H9 (cell line): ENCODE measurements around the gene DICER1. TPM values are rescaled to one million over a fixed set of nuclear protein-coding genes. Genes with fewer than 3 reads are reported as not detected.

Experiments
- DNase-seq: peaks from one replicate; pipeline ENCODE4 v3.0.0-alpha.2; 2017
- H2AFZ ChIP-seq: one replicate; pipeline ENCODE4 v1.6.1; 2013; ENCODE audit warnings: mild to moderate bottlenecking, low read length, control low read depth, moderate library complexity
- H2AK5ac ChIP-seq: 2 replicates; pipeline ENCODE4 v1.6.1; 2013; ENCODE audit warnings: low read length, control low read depth, mixed read lengths; ENCODE audit not compliant: insufficient read length
- H2BK120ac ChIP-seq: one replicate; pipeline ENCODE4 v1.6.1; 2013; ENCODE audit warnings: low read depth, mild to moderate bottlenecking, low read length, control low read depth, inconsistent platforms; ENCODE audit not compliant: poor library complexity, severe bottlenecking
- H2BK12ac ChIP-seq: 2 replicates; pipeline ENCODE4 v1.6.1; 2013; ENCODE audit warnings: low read length, control low read depth, mixed read lengths, low read depth; ENCODE audit not compliant: insufficient read length
- H2BK15ac ChIP-seq: 2 replicates; pipeline ENCODE4 v1.6.1; 2013; ENCODE audit warnings: low read depth, low read length, control low read depth
- H2BK20ac ChIP-seq: one replicate; pipeline ENCODE4 v1.6.1; 2013; ENCODE audit warnings: low read depth, mild to moderate bottlenecking, low read length, control low read depth, inconsistent platforms; ENCODE audit not compliant: poor library complexity, severe bottlenecking
- H2BK5ac ChIP-seq: 2 replicates; pipeline ENCODE4 v1.6.1; 2013; ENCODE audit warnings: low read length, control low read depth, mixed read lengths; ENCODE audit not compliant: insufficient read length
- H3K14ac ChIP-seq: 2 replicates; pipeline ENCODE4 v1.6.1; 2013; ENCODE audit warnings: low read length, control low read depth; ENCODE audit not compliant: insufficient read depth
- H3K18ac ChIP-seq: 2 replicates; pipeline ENCODE4 v1.6.1; 2013; ENCODE audit warnings: low read depth, mild to moderate bottlenecking, mixed read lengths, low read length, control low read depth; ENCODE audit not compliant: insufficient read length
- H3K23ac ChIP-seq: 2 replicates; pipeline ENCODE4 v1.6.1; 2013; ENCODE audit warnings: low read length, control low read depth, mixed read lengths, low read depth; ENCODE audit not compliant: insufficient read length
- H3K23me2 ChIP-seq: 2 replicates; pipeline ENCODE4 v1.6.1; 2013; ENCODE audit warnings: low read depth, mild to moderate bottlenecking, mixed read lengths, low read length, control low read depth; ENCODE audit not compliant: insufficient read length, poor library complexity, severe bottlenecking
- H3K27ac ChIP-seq: 2 replicates; pipeline ENCODE4 v1.5.1; 2013; ENCODE audit warnings: low read length, control low read depth, mixed read lengths, low read depth; ENCODE audit not compliant: insufficient read length
- H3K27me3 ChIP-seq: 2 replicates; pipeline ENCODE4 v1.6.1; 2013; ENCODE audit warnings: low read length, control low read depth, inconsistent platforms; ENCODE audit not compliant: insufficient read depth
- H3K4ac ChIP-seq: 2 replicates; pipeline ENCODE4 v1.6.1; 2013; ENCODE audit warnings: low read depth, mild to moderate bottlenecking, control low read depth, inconsistent platforms, low read length, moderate library complexity
- H3K4me1 ChIP-seq: 2 replicates; pipeline ENCODE4 v1.6.1; 2013; ENCODE audit warnings: low read length, control low read depth, inconsistent platforms; ENCODE audit not compliant: insufficient read depth
- H3K4me2 ChIP-seq: 2 replicates; pipeline ENCODE4 v1.6.1; 2013; ENCODE audit warnings: low read length, control low read depth, mixed read lengths; ENCODE audit not compliant: insufficient read length, insufficient read depth
- H3K56ac ChIP-seq: 2 replicates; pipeline ENCODE4 v1.6.1; 2013; ENCODE audit warnings: low read depth, mild to moderate bottlenecking, mixed read lengths, low read length, control low read depth; ENCODE audit not compliant: insufficient read length
- H3K79me1 ChIP-seq: 2 replicates; pipeline ENCODE4 v1.6.1; 2013; ENCODE audit warnings: low read depth, mild to moderate bottlenecking, moderate library complexity, low read length, control low read depth, inconsistent platforms; ENCODE audit not compliant: insufficient read depth, poor library complexity, severe bottlenecking
- H3K79me2 ChIP-seq: 2 replicates; pipeline ENCODE4 v1.6.1; 2013; ENCODE audit warnings: low read length, control low read depth, inconsistent platforms; ENCODE audit not compliant: insufficient read depth
- H3K9ac ChIP-seq: 2 replicates; pipeline ENCODE4 v1.6.1; 2013; ENCODE audit warnings: low read length, control low read depth, mixed read lengths; ENCODE audit not compliant: insufficient read length; ENCODE audit errors: extremely low read depth
- H3K9me3 ChIP-seq: one replicate; pipeline ENCODE4 v1.6.1; 2013; ENCODE audit warnings: low read depth, low read length, inconsistent platforms; ENCODE audit not compliant: control insufficient read depth
- H3T11ph ChIP-seq: one replicate; pipeline ENCODE4 v1.6.1; 2013; ENCODE audit warnings: mild to moderate bottlenecking, low read length, control low read depth, inconsistent platforms
- H4K20me1 ChIP-seq: one replicate; pipeline ENCODE4 v1.6.1; 2013; ENCODE audit not compliant: control insufficient read depth, insufficient read length, insufficient read depth
- H4K5ac ChIP-seq: 2 replicates; pipeline ENCODE4 v1.6.1; 2013; ENCODE audit warnings: low read depth, mild to moderate bottlenecking, mixed read lengths, low read length, control low read depth; ENCODE audit not compliant: insufficient read length
- H4K8ac ChIP-seq: replicated peaks from 2 replicates; pipeline ENCODE4 v1.6.1; 2013; ENCODE audit warnings: low read length, control low read depth, mixed read lengths, low read depth; ENCODE audit not compliant: insufficient read length
- H4K91ac ChIP-seq: 2 replicates; pipeline ENCODE4 v1.6.1; 2013; ENCODE audit warnings: low read depth, mild to moderate bottlenecking, moderate library complexity, mixed read lengths, low read length, control low read depth; ENCODE audit not compliant: insufficient read length
- H3K27ac Mint-ChIP-seq, 3 experiments: 2 replicates in 2 of 3; 3 replicates in 1 of 3; pipeline ENCODE4 v1.8.0; 2020 to 2021; ENCODE audit warnings: mixed read lengths in 3 of 3, mild to moderate bottlenecking in 1 of 3, moderate library complexity in 1 of 3
- H3K27me3 Mint-ChIP-seq: 2 replicates; pipeline ENCODE4 v1.8.0; 2021; ENCODE audit warnings: low read depth, mild to moderate bottlenecking, moderate library complexity, mixed read lengths
- H3K36me3 Mint-ChIP-seq, 3 experiments: 2 replicates in 2 of 3; 3 replicates in 1 of 3; pipeline ENCODE4 v1.8.0; 2020 to 2021; ENCODE audit warnings: low read depth in 3 of 3, mixed read lengths in 3 of 3; ENCODE audit not compliant: insufficient read depth in 1 of 3
- H3K4me1 Mint-ChIP-seq, 2 experiments: 2 replicates each; pipeline ENCODE4 v1.8.0; 2020; ENCODE audit warnings: mixed read lengths in 2 of 2
- H3K4me3 Mint-ChIP-seq, 2 experiments: 2 replicates in 1 of 2; 3 replicates in 1 of 2; pipeline ENCODE4 v1.8.0; 2020 to 2021; ENCODE audit warnings: mild to moderate bottlenecking in 2 of 2, mixed read lengths in 2 of 2, moderate library complexity in 1 of 2
- H3K9me3 Mint-ChIP-seq, 2 experiments: 2 replicates in 1 of 2; 3 replicates in 1 of 2; pipeline ENCODE4 v1.8.0; 2020; ENCODE audit warnings: mild to moderate bottlenecking in 2 of 2, mixed read lengths in 2 of 2, moderate library complexity in 1 of 2
- CTCF ChIP-seq: fragments of 200-600 bp; sonication (generic); conservative IDR thresholded peaks from 3 replicates; pipeline ENCODE4 v1.8.0; 2021; ENCODE audit warnings: antibody characterized with exemption, mild to moderate bottlenecking
- WGBS: extraction: QIAGEN DNeasy Blood & Tissue Kit; methylation state at CpG from one replicate; pipeline ENCODE4 v1.1.7; 2013; ENCODE audit warnings: missing lambda C conversion rate, low lambda C conversion rate, mixed read lengths; ENCODE audit not compliant: insufficient read length; ENCODE audit errors: extremely low coverage; 5-methylcytosine and 5-hydroxymethylcytosine counted together
- total RNA-seq: library from RNA; stranded (reverse); gene quantifications from 2 replicates; pipeline ENCODE4 v1.2.1, GENCODE V29; 2021

Gene DICER1
- total RNA-seq, 1 experiment from 2014 or later, result 57.0 TPM

GRCh38 chr14:95040708-95041476 lies 116.4 kb downstream of the DICER1 start:
- DNase-seq, result peak; percentile 14
- no peak overlapping the region for H2BK20ac ChIP-seq
- H3T11ph ChIP-seq, result no peak overlapping the region
- H2AK5ac ChIP-seq, result no peak overlapping the region
- no peak overlapping the region for H3K27ac Mint-ChIP-seq
- H2BK15ac ChIP-seq, result no peak overlapping the region
- no peak overlapping the region for H3K27ac ChIP-seq
- H3K18ac ChIP-seq, result no peak overlapping the region
- H3K79me1 ChIP-seq, result no peaks in the 10 kb centered on the region
- WGBS, result no CpG with 5 or more reads among the region's 9 CpGs
- H2BK120ac ChIP-seq, result no peak overlapping the region
- no peak overlapping the region for H4K8ac ChIP-seq
- no peak overlapping the region for H3K14ac ChIP-seq
- no peaks in the 10 kb centered on the region for H3K9me3 ChIP-seq
- no peak overlapping the region for H2BK5ac ChIP-seq
- no peaks in the 10 kb centered on the region for H3K9me3 Mint-ChIP-seq
- H3K4me1 ChIP-seq, result no peaks in the 10 kb centered on the region
- H4K20me1 ChIP-seq, result no peaks in the 10 kb centered on the region
- H3K9ac ChIP-seq, result no peak overlapping the region
- no peak overlapping the region for H2AFZ ChIP-seq
- H3K56ac ChIP-seq, result no peak overlapping the region
- no peak for TF ChIP-seq CTCF
- no peak overlapping the region for H4K91ac ChIP-seq
- H3K4me1 Mint-ChIP-seq, result peaks cover 8 to 11% of the 10 kb centered on the region in 2 experiments
- no peaks in the 10 kb centered on the region for H3K79me2 ChIP-seq
- H3K27me3 ChIP-seq, result no peaks in the 10 kb centered on the region
- H3K36me3 Mint-ChIP-seq, result no peaks in the 10 kb centered on the region
- peaks cover 43% of the 10 kb centered on the region for H3K27me3 Mint-ChIP-seq
- H3K23ac ChIP-seq, result no peak overlapping the region
- H3K4ac ChIP-seq, result no peak overlapping the region
- no peak overlapping the region for H3K4me2 ChIP-seq
- no peak overlapping the region for H4K5ac ChIP-seq
- H3K23me2 ChIP-seq, result no peaks in the 10 kb centered on the region
- no peak overlapping the region for H3K4me3 Mint-ChIP-seq
- no peak overlapping the region for H2BK12ac ChIP-seq
